K562 (cell line): ENCODE data around the gene IL12RB1. TPM values are rescaled to one million over a fixed set of nuclear protein-coding genes. Genes with fewer than 3 reads are reported as not detected.
"Not testable (repeated sequence)": the region's sequence is repeated elsewhere in the genome, so short reads cannot be mapped to it uniquely, and the experiment has no call there.

Experiments
- ATAC-seq: fragments of 200-7000 bp; cut with Tn5 transposase; 3 replicates; pipeline ENCODE4 v1.9.1; 2020; ENCODE audit warnings: moderate library complexity
- BruUV-seq: library from RNA; stranded (reverse); fragments of 400-500 nt; replicated peaks from 2 replicates; lab custom pipeline; 2021; lab: Mats Ljungman, UMichigan
- CTCF ChIA-PET: fragments of 300-600 bp; formaldehyde crosslinking; extraction: SDS; loops from one replicate; lab custom pipeline; 2021; ENCODE audit warnings: low intra/inter-chr PET ratio; lab: Yijun Ruan, JAX
- POLR2A ChIA-PET: fragments of 300-600, 350-650 bp; sonication (Branson Sonifier 250); formaldehyde crosslinking; extraction: SDS; loops from one replicate; lab custom pipeline; 2021; ENCODE audit warnings: antibody characterized with exemption, inconsistent platforms; lab: Yijun Ruan, JAX
- DNase-seq, 4 experiments: peaks; one replicate each; pipeline versions ENCODE4 v3.0.0 to v3.0.0-alpha.2; 2011 to 2018; ENCODE audit warnings: low spot score in 3 of 4, mixed read lengths in 3 of 4; ENCODE audit errors: extremely low read depth in 1 of 4
- FAIRE-seq: peaks from 2 replicates; lab custom pipeline; 2011; peaks lifted over from hg19 to GRCh38; lab: Jason Lieb, UNC
- H2AFZ ChIP-seq: 2 replicates; pipeline ENCODE4 v1.6.0; 2011; ENCODE audit warnings: low read depth, low read length, control low read depth, inconsistent platforms
- H3K27ac ChIP-seq: fragments of 200-600 bp; 3 replicates; pipeline ENCODE4 v1.8.0; 2011; ENCODE audit warnings: low read depth, mild to moderate bottlenecking, control low read depth, inconsistent platforms, low read length, moderate library complexity, mixed read lengths; ENCODE audit errors: extremely low read depth
- H3K27me3 ChIP-seq, 2 experiments: fragments of 300-600 bp in 1 of 2; 2 replicates in 1 of 2; 3 replicates in 1 of 2; pipeline versions ENCODE4 v1.6.0 to v1.8.0; 2011; ENCODE audit warnings: inconsistent platforms in 2 of 2, low read length in 2 of 2, mild to moderate bottlenecking in 1 of 2, mixed read lengths in 1 of 2, moderate library complexity in 1 of 2; ENCODE audit not compliant: control insufficient read depth in 2 of 2, insufficient read depth in 2 of 2
- H3K36me3 ChIP-seq: fragments of 300-600 bp; 3 replicates; pipeline ENCODE4 v1.8.0; 2011; ENCODE audit warnings: mild to moderate bottlenecking, low read length, inconsistent platforms; ENCODE audit not compliant: control insufficient read depth, insufficient read depth
- H3K4me1 ChIP-seq, 2 experiments: fragments of 200-600 bp in 1 of 2; replicated peaks in 1 of 2; 2 replicates in 1 of 2; 3 replicates in 1 of 2; pipeline versions ENCODE4 v1.5.1 to v1.8.0; 2011; ENCODE audit warnings: inconsistent platforms in 2 of 2, low read length in 2 of 2, mild to moderate bottlenecking in 1 of 2, mixed read lengths in 1 of 2, moderate library complexity in 1 of 2; ENCODE audit not compliant: control insufficient read depth in 2 of 2, insufficient read depth in 2 of 2
- H3K4me2 ChIP-seq: 2 replicates; pipeline ENCODE4 v1.6.1; 2011; ENCODE audit warnings: low read length, control low read depth, inconsistent platforms, mixed read lengths; ENCODE audit not compliant: insufficient read depth
- H3K4me3 ChIP-seq: fragments of 200-600 bp; sonication (generic), shearing (Covaris generic); 2 replicates; pipeline ENCODE4 v1.5.1; 2016; ENCODE audit warnings: control low read depth, inconsistent platforms
- H3K79me2 ChIP-seq: fragments of 200-600 bp; 3 replicates; pipeline ENCODE4 v1.8.0; 2011; ENCODE audit warnings: low read length, inconsistent platforms; ENCODE audit not compliant: control insufficient read depth, insufficient read depth
- H3K9ac ChIP-seq, 2 experiments: 2 replicates each; pipeline versions ENCODE4 v1.6.0 to v1.6.1; 2011; ENCODE audit warnings: low read depth in 2 of 2, low read length in 2 of 2, control low read depth in 1 of 2, inconsistent platforms in 1 of 2, mild to moderate bottlenecking in 1 of 2, mixed read lengths in 1 of 2; ENCODE audit not compliant: insufficient read depth in 1 of 2
- H3K9me1 ChIP-seq: one replicate; pipeline ENCODE4 v1.6.0; 2011; ENCODE audit warnings: inconsistent platforms, mild to moderate bottlenecking, low read length, moderate library complexity; ENCODE audit not compliant: control insufficient read depth, insufficient read depth
- H3K9me3 ChIP-seq: replicated peaks from 2 replicates; pipeline ENCODE4 v1.5.1; 2011; ENCODE audit warnings: low read depth, low read length, inconsistent platforms; ENCODE audit not compliant: control insufficient read depth, insufficient read depth
- H4K20me1 ChIP-seq: replicated peaks from 2 replicates; pipeline ENCODE4 v1.6.1; 2011; ENCODE audit warnings: low read length, inconsistent platforms, mixed read lengths; ENCODE audit not compliant: control insufficient read depth, insufficient read depth
- CEBPB ChIP-seq: fragments of 450-650 bp; IDR thresholded peaks from 2 replicates; pipeline ENCODE4 v1.6.1; 2016; ENCODE audit warnings: missing genetic modification characterization, missing compliant biosample characterization
- CEBPG ChIP-seq, 3 experiments: fragments of 200-800 bp in 1 of 3; sonication (Bioruptor generic) in 1 of 3; sonication (generic) in 1 of 3; formaldehyde crosslinking in 1 of 3; IDR thresholded peaks in 2 of 3; conservative IDR thresholded peaks in 1 of 3; 2 replicates each; pipeline versions ENCODE4 v1.6.1 to v1.8.0; 2016 to 2022; ENCODE audit warnings: missing compliant biosample characterization in 2 of 3, missing genetic modification characterization in 2 of 3, mild to moderate bottlenecking in 1 of 3, missing genetic modification reagents in 1 of 3
- MEIS2 ChIP-seq: fragments of 450-650 bp; IDR thresholded peaks from 2 replicates; pipeline ENCODE4 v1.6.1; 2014; ENCODE audit warnings: mild to moderate bottlenecking; ENCODE audit not compliant: partially characterized antibody
- PKNOX1 ChIP-seq: fragments of 450-650 bp; IDR thresholded peaks from 2 replicates; pipeline ENCODE4 v1.6.1; 2016
- POLR2H ChIP-seq: IDR thresholded peaks from 2 replicates; pipeline ENCODE4 v1.6.1; 2016; ENCODE audit warnings: missing genetic modification characterization, low read depth, mild to moderate bottlenecking, control low read depth, missing compliant biosample characterization, moderate library complexity
- WGBS: fragments of 100-300 bp; shearing (Covaris generic); methylation state at CpG from one replicate; pipeline ENCODE4 v1.1.6; 2016; ENCODE audit warnings: low coverage, mixed read lengths; ENCODE audit not compliant: insufficient coverage; ENCODE audit errors: missing lambda C conversion rate; 5-methylcytosine and 5-hydroxymethylcytosine counted together
- in situ Hi-C: fragments of 300-500 bp; cut with MboI; formaldehyde crosslinking; loops from 4 replicates; pipeline ENCODE4 v1.15.0; 2018; ENCODE audit warnings: inconsistent platforms, mixed read lengths
- intact Hi-C: fragments of 100-400 bp; cut with micrococcal nuclease; formaldehyde crosslinking; loops from 2 replicates; pipeline ENCODE4 v1.14.2; 2022
- polyA plus RNA-seq, 8 experiments: library from polyadenylated mRNA; depleted of rRNA in 4 of 8; stranded (reverse) in 5 of 8; unstranded in 3 of 8; fragments of >200 nt; fragmentation: Nextera tagmentation in 2 of 8; fragmentation: Illumina TruSeq in 1 of 8; extraction: Ambion mirVana in 2 of 8; extraction: Trizol in 1 of 8; gene quantifications; 2 replicates each; pipeline versions ENCODE4 v1.2.1 to v1.2.3, GENCODE V29; 2011 to 2014; ENCODE audit warnings: inconsistent platforms in 1 of 8, missing spikeins in 1 of 8
- total RNA-seq, 7 experiments: library from RNA; depleted of rRNA in 6 of 7; stranded (reverse); fragments of >200 nt in 6 of 7; fragmentation: Illumina TruSeq in 2 of 7; extraction: Trizol in 2 of 7; gene quantifications; 2 replicates each; pipeline versions ENCODE4 v1.2.1 to v1.2.3, GENCODE V29; 2011 to 2021; ENCODE audit warnings: low replicate concordance in 1 of 7
- TF ChIP-seq, protein P1 (sequence below), 2 experiments: fragments of 450-650 bp in 1 of 2; sonication (generic) in 1 of 2; formaldehyde crosslinking in 1 of 2; IDR thresholded peaks in 1 of 2; conservative IDR thresholded peaks in 1 of 2; 2 replicates each; pipeline versions ENCODE4 v1.6.1 to v1.8.1; 2016 to 2023; ENCODE audit warnings: mild to moderate bottlenecking in 2 of 2, moderate library complexity in 2 of 2, inconsistent platforms in 1 of 2, missing genetic modification reagents in 1 of 2

The IL12RB1 gene
- total and polyA plus RNA-seq, 9 of the 15 experiments (the other 6 are each of a cell fraction or from before 2014, with no cell fraction given) = 0.04 to 0.07 (median 0.06) TPM; not detected in 5

DNA sequence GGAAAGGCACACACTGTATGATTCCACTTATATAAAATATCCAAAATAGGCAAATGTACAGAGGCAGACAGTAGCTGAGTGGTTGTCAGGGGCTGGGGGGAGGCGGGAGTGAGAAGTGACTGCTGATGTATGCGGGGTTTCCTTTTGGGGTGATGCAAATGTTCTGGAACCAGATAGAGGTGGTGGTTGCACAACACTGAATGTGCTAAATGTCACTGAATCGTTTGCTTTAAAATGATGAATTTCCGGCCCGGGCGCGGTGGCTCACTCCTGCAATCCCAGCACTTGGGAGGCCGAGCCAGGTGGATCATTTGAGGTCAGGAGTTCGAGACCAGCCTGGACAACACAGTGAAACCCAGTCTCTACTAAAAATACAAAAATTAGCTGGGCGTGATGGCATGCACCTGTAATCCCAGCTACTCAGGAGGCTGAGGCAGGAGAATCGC is 2.4 kb upstream of the IL12RB1 start:
- TF ChIP-seq PKNOX1 (peak; percentile 6; the same call in 1 of the 2 replicates), CEBPB (tag) (peak; percentile 92), POLR2H (peak; percentile 68; the same call in 1 of the 2 replicates), CEBPG (CRISPR knock-in tag; IDR thresholded peaks at IDR 0.05) (peak; percentile 72), CEBPG (tag; conservative IDR thresholded peaks at IDR 0.05 in 1 of 2, IDR thresholded peaks at IDR 0.05 in 1 of 2) (peak; percentile 71 to 83), MEIS2 (peak; percentile 19)
- TF ChIP-seq, protein P1, sequence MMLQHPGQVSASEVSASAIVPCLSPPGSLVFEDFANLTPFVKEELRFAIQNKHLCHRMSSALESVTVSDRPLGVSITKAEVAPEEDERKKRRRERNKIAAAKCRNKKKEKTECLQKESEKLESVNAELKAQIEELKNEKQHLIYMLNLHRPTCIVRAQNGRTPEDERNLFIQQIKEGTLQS (IDR thresholded peaks at IDR 0.05) = peak; percentile 14; the same call in 1 of the 2 replicates
- TF ChIP-seq, protein P1 (CRISPR knock-in tag; conservative IDR thresholded peaks at IDR 0.05) = not testable (repeated sequence)
- CTCF ChIA-PET, in situ Hi-C loops, H3K9me1 ChIP-seq, H3K27me3 ChIP-seq, BruUV-seq, H3K27ac ChIP-seq, H3K79me2 ChIP-seq, H3K9ac ChIP-seq, H3K9me3 ChIP-seq, intact Hi-C loops, ATAC-seq, H3K36me3 ChIP-seq, H3K4me3 ChIP-seq, H3K4me2 ChIP-seq, DNase-seq, H4K20me1 ChIP-seq: not testable (repeated sequence)
- Histone ChIP-seq H3K4me1 (peaks cover 25 to 33% of the 10 kb centered on the region in 2 experiments), H2AFZ (peak overlapping the region; percentile 10; the same call in 1 of the 2 replicates)
- FAIRE-seq = peak; percentile 42
- POLR2A ChIA-PET = interaction anchor here (0.5 to 1.1 kb wide), 2 partner anchors 9 to 40 kb away, joined by 3 read pairs; no protein-coding TSS in a partner anchor
- WGBS = 71% methylated on average over 7 of the region's 11 CpGs
